ENCODE data around the gene IFT25.

DNA sequence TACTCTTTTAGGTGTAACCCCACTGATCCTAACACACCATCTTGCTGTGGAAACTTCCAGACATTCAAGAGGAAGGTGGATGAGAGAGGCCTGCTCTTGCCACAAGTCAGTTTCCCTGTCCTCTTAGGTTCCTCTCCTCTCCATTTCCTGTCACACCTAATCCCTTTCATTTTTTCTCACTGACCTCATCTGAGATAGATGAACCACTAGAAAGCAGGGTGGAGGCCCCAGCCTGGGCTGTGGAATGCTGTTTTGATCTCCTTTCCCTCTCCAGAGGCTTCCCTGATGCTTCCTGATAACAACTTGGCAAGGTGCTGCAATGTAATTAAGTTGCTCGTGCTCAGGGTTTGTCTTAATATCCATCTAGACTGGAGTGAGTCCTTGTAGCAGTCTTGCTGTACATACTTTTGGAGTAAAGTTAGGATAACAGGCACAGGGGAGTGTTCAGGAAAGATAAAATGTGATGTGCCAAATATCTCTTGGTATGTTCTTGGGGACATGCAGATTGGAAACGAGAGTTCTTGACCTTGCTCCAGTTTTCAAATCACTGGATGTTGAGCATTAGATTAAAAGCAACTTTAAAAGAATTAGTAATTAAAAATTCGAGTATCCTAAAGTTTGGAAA, 11.8 kb upstream of the IFT25 start:
- TF ChIP-seq RAD21 (conservative IDR thresholded peaks at IDR 0.05) (no peak), TAF1 (IDR thresholded peaks at IDR 0.05; ENCODE audit: low read depth) (no peak), EP300 (conservative IDR thresholded peaks at IDR 0.05; ENCODE audit: poor library complexity, severe bottlenecking) (no peak), EZH2 (IDR thresholded peaks at IDR 0.05; ENCODE audit: borderline replicate concordance, insufficient read depth, low read length, poor library complexity, severe bottlenecking) (no peak), MXI1 (conservative IDR thresholded peaks at IDR 0.05; ENCODE audit: poor library complexity, severe bottlenecking) (no peak)
- TF ChIP-seq, protein P1, sequence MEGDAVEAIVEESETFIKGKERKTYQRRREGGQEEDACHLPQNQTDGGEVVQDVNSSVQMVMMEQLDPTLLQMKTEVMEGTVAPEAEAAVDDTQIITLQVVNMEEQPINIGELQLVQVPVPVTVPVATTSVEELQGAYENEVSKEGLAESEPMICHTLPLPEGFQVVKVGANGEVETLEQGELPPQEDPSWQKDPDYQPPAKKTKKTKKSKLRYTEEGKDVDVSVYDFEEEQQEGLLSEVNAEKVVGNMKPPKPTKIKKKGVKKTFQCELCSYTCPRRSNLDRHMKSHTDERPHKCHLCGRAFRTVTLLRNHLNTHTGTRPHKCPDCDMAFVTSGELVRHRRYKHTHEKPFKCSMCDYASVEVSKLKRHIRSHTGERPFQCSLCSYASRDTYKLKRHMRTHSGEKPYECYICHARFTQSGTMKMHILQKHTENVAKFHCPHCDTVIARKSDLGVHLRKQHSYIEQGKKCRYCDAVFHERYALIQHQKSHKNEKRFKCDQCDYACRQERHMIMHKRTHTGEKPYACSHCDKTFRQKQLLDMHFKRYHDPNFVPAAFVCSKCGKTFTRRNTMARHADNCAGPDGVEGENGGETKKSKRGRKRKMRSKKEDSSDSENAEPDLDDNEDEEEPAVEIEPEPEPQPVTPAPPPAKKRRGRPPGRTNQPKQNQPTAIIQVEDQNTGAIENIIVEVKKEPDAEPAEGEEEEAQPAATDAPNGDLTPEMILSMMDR (IDR thresholded peaks at IDR 0.05; ENCODE audit: poor library complexity, severe bottlenecking) = no peak

All from neural cell (in vitro differentiated cells).